ENCODE measurements around the gene NFATC3.

DNA sequence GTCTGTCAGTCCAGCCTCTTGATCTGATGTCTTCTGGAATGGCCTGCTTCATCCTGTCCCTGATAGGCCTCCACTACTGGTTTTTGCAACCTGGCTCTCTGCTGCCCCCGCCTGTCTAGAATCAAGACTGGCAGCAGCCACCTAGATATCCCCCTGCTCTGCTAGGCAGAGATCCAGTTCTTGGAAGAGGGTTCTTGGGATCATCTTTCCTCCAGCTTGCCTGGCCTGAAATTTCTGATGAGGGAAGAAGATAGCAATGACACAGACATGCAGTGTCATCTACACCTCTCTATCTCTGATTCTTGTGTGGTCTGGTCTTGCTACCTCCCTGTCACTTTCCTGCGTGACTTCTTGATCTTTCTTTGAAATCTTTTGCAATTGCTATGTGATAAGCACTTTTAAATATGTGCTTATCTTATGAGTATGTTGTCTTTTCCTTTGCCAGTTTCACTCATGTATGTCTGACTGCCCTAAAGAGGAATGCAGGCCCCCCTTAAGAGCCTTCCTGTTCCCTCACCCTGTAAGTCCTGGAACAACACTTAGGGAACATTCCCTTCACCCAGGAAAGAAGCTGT lies 20.3 kb upstream of the NFATC3 start:
- TF ChIP-seq POLR2A (IDR thresholded peaks at IDR 0.05) (no peak), EP300 (IDR thresholded peaks at IDR 0.05; ENCODE audit: low read depth) (no peak), CTCF (IDR thresholded peaks at IDR 0.05) (peak; percentile 72 to 78 (median 73))
